Measurements from ENCODE around the gene PDE6H.

- TF ChIP-seq CTCF (conservative IDR thresholded peaks at IDR 0.05; ENCODE audit: low read depth, low read length) (no peak), EZH2 (IDR thresholded peaks at IDR 0.05; ENCODE audit: low read length, unreplicated experiment) (no peak), EZH2phosphoT487 (IDR thresholded peaks at IDR 0.05; ENCODE audit: borderline replicate concordance, low read length) (no peak)
Observed at GRCh38 chr12:15000575-15000974, 27.7 kb downstream of the PDE6H start.

Data from PC-3 (cell line).